Measurements from ENCODE around the gene AP1M1.
"Not testable (repeated sequence)": the region's sequence is repeated elsewhere in the genome, so short reads cannot be mapped to it uniquely, and the experiment has no call there.

DNA sequence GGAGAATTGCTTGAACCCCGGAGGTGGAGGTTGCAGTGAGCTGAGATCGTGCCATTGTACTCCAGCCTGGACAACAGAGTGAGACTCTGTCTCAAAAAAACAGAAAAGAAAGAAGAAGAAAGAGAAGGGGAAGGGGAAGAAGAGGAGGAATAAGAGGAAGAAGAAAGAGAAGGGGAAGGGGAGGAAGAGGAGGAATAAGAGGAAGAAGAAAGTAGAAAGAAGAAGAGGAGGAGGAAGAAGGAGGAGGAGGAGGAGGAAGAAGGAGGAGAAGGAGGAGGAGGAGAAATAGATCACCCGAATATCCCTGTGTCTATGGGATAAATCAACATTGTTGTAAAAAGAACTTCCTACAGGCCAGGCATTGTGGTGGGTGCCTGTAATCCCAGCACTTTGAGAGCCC is 87.4 kb downstream of the AP1M1 start:
- TF ChIP-seq POLR2A (IDR thresholded peaks at IDR 0.05): not testable (repeated sequence)
- TF ChIP-seq, protein P1, sequence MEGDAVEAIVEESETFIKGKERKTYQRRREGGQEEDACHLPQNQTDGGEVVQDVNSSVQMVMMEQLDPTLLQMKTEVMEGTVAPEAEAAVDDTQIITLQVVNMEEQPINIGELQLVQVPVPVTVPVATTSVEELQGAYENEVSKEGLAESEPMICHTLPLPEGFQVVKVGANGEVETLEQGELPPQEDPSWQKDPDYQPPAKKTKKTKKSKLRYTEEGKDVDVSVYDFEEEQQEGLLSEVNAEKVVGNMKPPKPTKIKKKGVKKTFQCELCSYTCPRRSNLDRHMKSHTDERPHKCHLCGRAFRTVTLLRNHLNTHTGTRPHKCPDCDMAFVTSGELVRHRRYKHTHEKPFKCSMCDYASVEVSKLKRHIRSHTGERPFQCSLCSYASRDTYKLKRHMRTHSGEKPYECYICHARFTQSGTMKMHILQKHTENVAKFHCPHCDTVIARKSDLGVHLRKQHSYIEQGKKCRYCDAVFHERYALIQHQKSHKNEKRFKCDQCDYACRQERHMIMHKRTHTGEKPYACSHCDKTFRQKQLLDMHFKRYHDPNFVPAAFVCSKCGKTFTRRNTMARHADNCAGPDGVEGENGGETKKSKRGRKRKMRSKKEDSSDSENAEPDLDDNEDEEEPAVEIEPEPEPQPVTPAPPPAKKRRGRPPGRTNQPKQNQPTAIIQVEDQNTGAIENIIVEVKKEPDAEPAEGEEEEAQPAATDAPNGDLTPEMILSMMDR (IDR thresholded peaks at IDR 0.05): not testable (repeated sequence)

All from heart left ventricle (tissue), 13 donors.